ENCODE data around the gene VGLL1.

DNA sequence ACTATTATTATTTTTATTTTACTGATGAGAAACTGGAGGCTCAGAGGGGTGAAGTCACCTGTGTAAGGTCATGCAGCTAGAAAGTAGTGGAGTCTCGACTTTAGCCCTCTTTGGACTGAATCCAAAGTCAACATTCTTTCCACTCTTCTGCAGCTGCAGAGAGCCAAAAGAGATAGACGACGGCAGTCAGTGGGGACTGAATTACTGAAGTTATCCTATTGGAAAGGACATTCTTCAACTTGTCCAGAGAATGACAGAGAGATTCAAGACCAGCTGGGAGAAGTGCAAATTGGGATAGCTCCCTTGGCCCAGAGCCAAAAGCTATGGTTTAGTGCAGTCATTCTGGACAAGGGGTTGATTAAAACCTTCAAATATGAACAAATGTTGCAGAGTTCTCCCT is 42.5 kb downstream of the VGLL1 start:
- TF ChIP-seq CTCF (IDR thresholded peaks at IDR 0.05) (no peak), POLR2A (IDR thresholded peaks at IDR 0.05) (no peak), POLR2AphosphoS5 (IDR thresholded peaks at IDR 0.05) (no peak)

All from prostate gland (tissue), 2 donors.